Testis (tissue), 2 donors: Measurements from ENCODE around the gene CD59.

Source experiments
- POLR2A ChIP-seq: fragments of 450-650 bp; IDR thresholded peaks from one replicate; pipeline ENCODE4 v1.6.1; 2017; ENCODE audit warnings: antibody characterized with exemption, mild to moderate bottlenecking, moderate library complexity
- TF ChIP-seq, protein P1 (sequence below), 3 experiments: fragments of 450-650 bp in 2 of 3; fragments of 200-600 bp in 1 of 3; sonication (generic) in 1 of 3; IDR thresholded peaks; one replicate each; pipeline ENCODE4 v1.5.1; 2016 to 2019; ENCODE audit warnings: antibody characterized with exemption in 3 of 3, mild to moderate bottlenecking in 2 of 3, moderate library complexity in 1 of 3

DNA sequence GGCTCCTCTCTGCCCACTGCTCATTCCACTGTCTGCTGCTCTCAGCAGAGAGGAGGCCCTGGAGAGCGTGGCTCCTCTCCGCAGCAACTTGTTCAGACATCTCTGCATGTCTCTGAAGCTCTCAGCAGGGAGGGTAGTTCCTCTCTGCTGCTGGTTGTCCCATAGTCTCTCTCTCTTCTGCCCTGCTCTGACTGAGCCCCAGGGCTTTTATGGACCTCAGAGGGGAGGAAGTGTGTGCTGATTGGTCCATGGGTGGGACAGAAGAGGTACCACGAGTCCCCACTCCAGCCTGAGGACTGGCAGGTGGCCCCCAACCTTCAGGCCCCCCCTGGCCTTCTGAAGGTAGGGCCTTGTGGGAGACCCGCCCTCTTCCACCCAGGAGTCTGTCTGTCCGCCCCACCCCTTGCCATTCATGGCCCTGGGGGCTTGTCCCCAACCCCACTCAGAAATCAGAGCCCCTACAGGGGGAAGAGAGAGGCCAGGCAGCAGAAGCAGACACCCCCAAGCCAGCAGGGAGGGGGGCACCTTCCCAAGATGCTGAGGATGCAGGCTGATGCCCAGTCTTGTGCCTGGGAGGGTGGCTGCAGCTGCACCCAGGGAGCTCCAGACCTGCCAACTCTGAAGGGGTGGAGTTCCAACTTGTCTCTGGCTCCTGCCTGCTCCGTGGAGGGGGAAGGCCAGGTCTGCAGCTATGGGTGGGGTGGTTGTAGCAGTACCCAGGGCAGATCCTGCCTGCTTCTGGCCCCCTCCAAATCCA lies 70.7 kb downstream of the CD59 start:
- TF ChIP-seq, protein P1, sequence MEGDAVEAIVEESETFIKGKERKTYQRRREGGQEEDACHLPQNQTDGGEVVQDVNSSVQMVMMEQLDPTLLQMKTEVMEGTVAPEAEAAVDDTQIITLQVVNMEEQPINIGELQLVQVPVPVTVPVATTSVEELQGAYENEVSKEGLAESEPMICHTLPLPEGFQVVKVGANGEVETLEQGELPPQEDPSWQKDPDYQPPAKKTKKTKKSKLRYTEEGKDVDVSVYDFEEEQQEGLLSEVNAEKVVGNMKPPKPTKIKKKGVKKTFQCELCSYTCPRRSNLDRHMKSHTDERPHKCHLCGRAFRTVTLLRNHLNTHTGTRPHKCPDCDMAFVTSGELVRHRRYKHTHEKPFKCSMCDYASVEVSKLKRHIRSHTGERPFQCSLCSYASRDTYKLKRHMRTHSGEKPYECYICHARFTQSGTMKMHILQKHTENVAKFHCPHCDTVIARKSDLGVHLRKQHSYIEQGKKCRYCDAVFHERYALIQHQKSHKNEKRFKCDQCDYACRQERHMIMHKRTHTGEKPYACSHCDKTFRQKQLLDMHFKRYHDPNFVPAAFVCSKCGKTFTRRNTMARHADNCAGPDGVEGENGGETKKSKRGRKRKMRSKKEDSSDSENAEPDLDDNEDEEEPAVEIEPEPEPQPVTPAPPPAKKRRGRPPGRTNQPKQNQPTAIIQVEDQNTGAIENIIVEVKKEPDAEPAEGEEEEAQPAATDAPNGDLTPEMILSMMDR (IDR thresholded peaks at IDR 0.05) = no peak
- no peak for TF ChIP-seq POLR2A
